ENCODE data around the gene MSRB3. TPM values are rescaled to one million over a fixed set of nuclear protein-coding genes. Genes with fewer than 3 reads are reported as not detected.

Gene MSRB3
- total and polyA plus RNA-seq, 2 donors (not counting 1 experiment from before 2014, with no cell fraction given) = 46.9 to 105 TPM

GRCh38 chr12:65461017-65461416, 182.5 kb downstream of the MSRB3 start:
- Histone ChIP-seq H3K27ac (ENCODE audit: insufficient read depth, low read length) (no peak overlapping the region), H3K9ac (ENCODE audit: insufficient read depth, low read length) (no peak overlapping the region), H4K20me1 (ENCODE audit: control insufficient read depth, extremely low read depth, insufficient read depth, low read length) (no peaks in the 10 kb centered on the region), H2AFZ (ENCODE audit: low read length) (no peak overlapping the region), H3K4me2 (ENCODE audit: extremely low read depth, insufficient read depth, low read length) (no peak overlapping the region), H3K36me3 (ENCODE audit: control insufficient read depth, insufficient read depth, low read length) (peaks cover 2% of the 10 kb centered on the region), H3K4me3 (replicated peaks in 1 of 4; ENCODE audit: control extremely low read depth in 1 of 4, insufficient read depth in 1 of 4, low read depth in 3 of 4, low read length in 4 of 4) (no peak overlapping the region), H3K9me3 (ENCODE audit: control insufficient read depth, insufficient read depth, low read depth, low read length) (no peaks in the 10 kb centered on the region), H3K79me2 (ENCODE audit: control insufficient read depth, insufficient read depth, low read length) (no peaks in the 10 kb centered on the region), H3K4me1 (ENCODE audit: control insufficient read depth, extremely low read depth, insufficient read depth, low read length) (peaks cover 5% of the 10 kb centered on the region), H3K27me3 (ENCODE audit: control insufficient read depth, insufficient read depth, low read length) (no peaks in the 10 kb centered on the region)
- no peak for DNase-seq (ENCODE audit: low read depth in 2 of 2)
- no peak for TF ChIP-seq CTCF (conservative IDR thresholded peaks at IDR 0.05 in 1 of 2, IDR thresholded peaks at IDR 0.05 in 1 of 2; ENCODE audit: low read depth in 1 of 2, low read length in 2 of 2)
- TF ChIP-seq EZH2 (IDR thresholded peaks at IDR 0.05; ENCODE audit: low read length, missing control alignments) = no peak

- Histone ChIP-seq H3K27ac (ENCODE audit: insufficient read depth, low read length) (no peak overlapping the region), H3K9me3 (ENCODE audit: control insufficient read depth, insufficient read depth, low read depth, low read length) (no peaks in the 10 kb centered on the region), H3K36me3 (ENCODE audit: control insufficient read depth, insufficient read depth, low read length) (no peaks in the 10 kb centered on the region), H3K79me2 (ENCODE audit: control insufficient read depth, insufficient read depth, low read length) (no peaks in the 10 kb centered on the region), H3K27me3 (ENCODE audit: control insufficient read depth, insufficient read depth, low read length) (no peaks in the 10 kb centered on the region), H3K4me1 (ENCODE audit: control insufficient read depth, extremely low read depth, insufficient read depth, low read length) (peaks cover 5% of the 10 kb centered on the region), H2AFZ (ENCODE audit: low read length) (no peak overlapping the region), H3K4me3 (replicated peaks in 1 of 4; ENCODE audit: control extremely low read depth in 1 of 4, insufficient read depth in 1 of 4, low read depth in 3 of 4, low read length in 4 of 4) (no peak overlapping the region), H3K4me2 (ENCODE audit: extremely low read depth, insufficient read depth, low read length) (no peak overlapping the region), H4K20me1 (ENCODE audit: control insufficient read depth, extremely low read depth, insufficient read depth, low read length) (no peaks in the 10 kb centered on the region), H3K9ac (ENCODE audit: insufficient read depth, low read length) (no peak overlapping the region)
- TF ChIP-seq EZH2 (IDR thresholded peaks at IDR 0.05; ENCODE audit: low read length, missing control alignments) = no peak
- DNase-seq (ENCODE audit: low read depth in 2 of 2) = no peak
These were observed 184.0 kb downstream of the MSRB3 start for GRCh38 chr12:65462484-65462883.

GRCh38 chr12:65463082-65463481, 184.6 kb downstream of the MSRB3 start:
- H3K9me3 ChIP-seq (ENCODE audit: control insufficient read depth, insufficient read depth, low read depth, low read length) = no peaks in the 10 kb centered on the region
- H2AFZ ChIP-seq (ENCODE audit: low read length) = no peak overlapping the region
- H4K20me1 ChIP-seq (ENCODE audit: control insufficient read depth, extremely low read depth, insufficient read depth, low read length) = no peaks in the 10 kb centered on the region
- no peak overlapping the region for H3K27ac ChIP-seq (ENCODE audit: insufficient read depth, low read length)
- H3K4me1 ChIP-seq (ENCODE audit: control insufficient read depth, extremely low read depth, insufficient read depth, low read length) = peaks cover 5% of the 10 kb centered on the region
- TF ChIP-seq EZH2 (IDR thresholded peaks at IDR 0.05; ENCODE audit: low read length, missing control alignments) (no peak), CTCF (conservative IDR thresholded peaks at IDR 0.05 in 1 of 2, IDR thresholded peaks at IDR 0.05 in 1 of 2; ENCODE audit: low read depth in 1 of 2, low read length in 2 of 2) (no peak)
- no peak for DNase-seq (ENCODE audit: low read depth in 2 of 2)
- H3K9ac ChIP-seq (ENCODE audit: insufficient read depth, low read length) = no peak overlapping the region
- H3K79me2 ChIP-seq (ENCODE audit: control insufficient read depth, insufficient read depth, low read length) = no peaks in the 10 kb centered on the region
- H3K27me3 ChIP-seq (ENCODE audit: control insufficient read depth, insufficient read depth, low read length) = no peaks in the 10 kb centered on the region
- no peak overlapping the region for H3K4me2 ChIP-seq (ENCODE audit: extremely low read depth, insufficient read depth, low read length)
- no peak overlapping the region for H3K4me3 ChIP-seq (replicated peaks in 1 of 4; ENCODE audit: control extremely low read depth in 1 of 4, insufficient read depth in 1 of 4, low read depth in 3 of 4, low read length in 4 of 4)
- no peaks in the 10 kb centered on the region for H3K36me3 ChIP-seq (ENCODE audit: control insufficient read depth, insufficient read depth, low read length)
